HUES64 (cell line): Measurements from ENCODE around the gene XRCC3.
"Not testable (repeated sequence)": the region's sequence is repeated elsewhere in the genome, so short reads cannot be mapped to it uniquely, and the experiment has no call there.

ENCODE experiments used
- H3K27ac ChIP-seq: 2 replicates; pipeline ENCODE4 v1.7.0; 2013; ENCODE audit warnings: low read depth, low read length, inconsistent platforms
- H3K27me3 ChIP-seq: 2 replicates; pipeline ENCODE4 v1.6.1; 2013; ENCODE audit warnings: mild to moderate bottlenecking, low read length; ENCODE audit not compliant: insufficient read depth
- H3K36me3 ChIP-seq: 2 replicates; pipeline ENCODE4 v1.6.1; 2013; ENCODE audit warnings: mild to moderate bottlenecking, low read length; ENCODE audit not compliant: insufficient read depth
- H3K4me1 ChIP-seq: 2 replicates; pipeline ENCODE4 v1.6.1; 2013; ENCODE audit warnings: mild to moderate bottlenecking, low read length, moderate library complexity; ENCODE audit not compliant: insufficient read depth
- H3K4me3 ChIP-seq: 2 replicates; pipeline ENCODE4 v1.5.1; 2013; ENCODE audit warnings: mild to moderate bottlenecking, low read length, moderate library complexity
- H3K9ac ChIP-seq: 2 replicates; pipeline ENCODE4 v1.6.1; 2013; ENCODE audit warnings: mild to moderate bottlenecking, low read depth, low read length
- H3K9me3 ChIP-seq: 2 replicates; pipeline ENCODE4 v1.6.1; 2013; ENCODE audit warnings: low read depth, low read length; ENCODE audit not compliant: insufficient read depth
- WGBS: fragments of 150-250, 120-280 bp; methylation state at CpG from one replicate; pipeline ENCODE4 v1.1.7; 2013; ENCODE audit warnings: missing lambda C conversion rate; 5-methylcytosine and 5-hydroxymethylcytosine counted together

Gene XRCC3

GRCh38 chr14:103696466-103697071, 18.7 kb downstream of the XRCC3 start:
- no peaks in the 10 kb centered on the region for H3K4me1 ChIP-seq
- no peak overlapping the region for H3K4me3 ChIP-seq
- H3K36me3 ChIP-seq: peaks cover 80% of the 10 kb centered on the region
- H3K9ac ChIP-seq: no peak overlapping the region
- H3K27me3 ChIP-seq: no peaks in the 10 kb centered on the region
- no peak overlapping the region for H3K27ac ChIP-seq
- no peaks in the 10 kb centered on the region for H3K9me3 ChIP-seq
- 81% methylated on average over 16 of the region's 17 CpGs for WGBS

GRCh38 chr14:103696070-103696402, 19.2 kb downstream of the XRCC3 start:
- Histone ChIP-seq H3K9ac (no peak overlapping the region), H3K36me3 (peaks cover 76% of the 10 kb centered on the region)
- 94% methylated on average over 10 of the region's 13 CpGs for WGBS

GRCh38 chr14:103695296-103696069, 19.8 kb downstream of the XRCC3 start:
- no peaks in the 10 kb centered on the region for H3K9me3 ChIP-seq
- H3K4me3 ChIP-seq: no peak overlapping the region
- H3K36me3 ChIP-seq: peaks cover 75% of the 10 kb centered on the region
- WGBS: 94% methylated on average over 11 of the region's 14 CpGs
- no peaks in the 10 kb centered on the region for H3K27me3 ChIP-seq
- H3K9ac ChIP-seq: no peak overlapping the region
- H3K4me1 ChIP-seq: no peaks in the 10 kb centered on the region
- H3K27ac ChIP-seq: no peak overlapping the region

More at GRCh38 chr14:103696070-103696402, 19.2 kb downstream of the XRCC3 start:
- Histone ChIP-seq H3K27me3 (no peaks in the 10 kb centered on the region), H3K4me3 (no peak overlapping the region), H3K4me1 (no peaks in the 10 kb centered on the region), H3K9me3 (no peaks in the 10 kb centered on the region), H3K27ac (no peak overlapping the region)

- no peaks in the 10 kb centered on the region for H3K4me1 ChIP-seq
- WGBS: 92% methylated on average over 20 of the region's 20 CpGs
- H3K27ac ChIP-seq: no peak overlapping the region
- H3K9me3 ChIP-seq: no peaks in the 10 kb centered on the region
- H3K4me3 ChIP-seq: no peak overlapping the region
- H3K9ac ChIP-seq: no peak overlapping the region
- H3K36me3 ChIP-seq: peaks cover 72% of the 10 kb centered on the region
- no peaks in the 10 kb centered on the region for H3K27me3 ChIP-seq
Measured at GRCh38 chr14:103694572-103695026, 20.7 kb downstream of the XRCC3 start.

- Histone ChIP-seq H3K9ac (no peak overlapping the region), H3K27me3 (no peaks in the 10 kb centered on the region), H3K4me3 (no peak overlapping the region), H3K36me3 (peaks cover 72% of the 10 kb centered on the region), H3K27ac (no peak overlapping the region), H3K4me1 (no peaks in the 10 kb centered on the region), H3K9me3 (no peaks in the 10 kb centered on the region)
- WGBS: 94% methylated on average over 22 of the region's 22 CpGs
Measured at GRCh38 chr14:103693515-103693914, 21.7 kb downstream of the XRCC3 start.

GRCh38 chr14:103692871-103693270, 22.4 kb downstream of the XRCC3 start:
- Histone ChIP-seq H3K9me3 (no peaks in the 10 kb centered on the region), H3K27me3 (no peaks in the 10 kb centered on the region), H3K4me3 (no peak overlapping the region), H3K36me3 (peaks cover 71% of the 10 kb centered on the region), H3K27ac (no peak overlapping the region), H3K4me1 (no peaks in the 10 kb centered on the region), H3K9ac (no peak overlapping the region)
- WGBS: 94% methylated on average over 12 of the region's 12 CpGs

GRCh38 chr14:103692159-103692558, 23.1 kb downstream of the XRCC3 start:
- Histone ChIP-seq H3K27me3 (no peaks in the 10 kb centered on the region), H3K9me3 (no peaks in the 10 kb centered on the region), H3K4me3 (no peak overlapping the region), H3K9ac (no peak overlapping the region), H3K4me1 (no peaks in the 10 kb centered on the region), H3K36me3 (peaks cover 72% of the 10 kb centered on the region), H3K27ac (no peak overlapping the region)
- WGBS: 95% methylated on average over 17 of the region's 17 CpGs

GRCh38 chr14:103691655-103692054, 23.6 kb downstream of the XRCC3 start:
- 90% methylated on average over 5 of the region's 5 CpGs for WGBS
- H3K36me3 ChIP-seq: peaks cover 77% of the 10 kb centered on the region

GRCh38 chr14:103690332-103690731, 24.9 kb downstream of the XRCC3 start:
- Histone ChIP-seq H3K4me1 (no peaks in the 10 kb centered on the region), H3K4me3 (no peak overlapping the region), H3K27me3 (no peaks in the 10 kb centered on the region), H3K36me3 (peaks cover 82% of the 10 kb centered on the region), H3K9ac (no peak overlapping the region), H3K9me3 (no peaks in the 10 kb centered on the region), H3K27ac (no peak overlapping the region)
- 94% methylated on average over 8 of the region's 8 CpGs for WGBS

More at GRCh38 chr14:103691655-103692054, 23.6 kb downstream of the XRCC3 start:
- not testable (repeated sequence) for H3K27ac ChIP-seq, H3K4me1 ChIP-seq, H3K4me3 ChIP-seq, H3K9ac ChIP-seq, H3K27me3 ChIP-seq, H3K9me3 ChIP-seq

- no peak overlapping the region for H3K9ac ChIP-seq
- 89% methylated on average over 16 of the region's 16 CpGs for WGBS
- H3K4me3 ChIP-seq: no peak overlapping the region
- no peak overlapping the region for H3K27ac ChIP-seq
- no peaks in the 10 kb centered on the region for H3K27me3 ChIP-seq
- no peaks in the 10 kb centered on the region for H3K4me1 ChIP-seq
- no peaks in the 10 kb centered on the region for H3K9me3 ChIP-seq
- peaks cover 86% of the 10 kb centered on the region for H3K36me3 ChIP-seq
Measured at GRCh38 chr14:103688906-103689902, 26.0 kb downstream of the XRCC3 start.

GRCh38 chr14:103688441-103688840, 26.8 kb downstream of the XRCC3 start:
- no peaks in the 10 kb centered on the region for H3K9me3 ChIP-seq
- H3K27ac ChIP-seq: no peak overlapping the region
- no peaks in the 10 kb centered on the region for H3K4me1 ChIP-seq
- H3K36me3 ChIP-seq: peaks cover 84% of the 10 kb centered on the region
- WGBS: 97% methylated on average over 5 of the region's 5 CpGs
- H3K4me3 ChIP-seq: no peak overlapping the region
- H3K9ac ChIP-seq: no peak overlapping the region
- no peaks in the 10 kb centered on the region for H3K27me3 ChIP-seq
